K562 (cell line): ENCODE results near the gene ALPK1.

Experiments
- CTCF ChIP-seq, 3 experiments: IDR thresholded peaks in 2 of 3; conservative IDR thresholded peaks in 1 of 3; 2 replicates each; pipeline ENCODE4 v1.5.1; 2011 to 2012; ENCODE audit warnings: low read length in 3 of 3, mild to moderate bottlenecking in 3 of 3, control low read depth in 2 of 3, improper control_type of control experiment in 1 of 3, inconsistent platforms in 1 of 3, low read depth in 1 of 3, mixed read lengths in 1 of 3, moderate library complexity in 1 of 3; ENCODE audit not compliant: insufficient read depth in 2 of 3
- ETV5 ChIP-seq: sonication (generic); formaldehyde crosslinking; IDR thresholded peaks from 2 replicates; pipeline ENCODE4 v1.4.0; 2020; ENCODE audit warnings: low read depth, mild to moderate bottlenecking, missing genetic modification reagents
- ETV6 ChIP-seq, 3 experiments: fragments of 150-350 bp in 1 of 3; sonication (generic) in 1 of 3; formaldehyde crosslinking in 1 of 3; IDR thresholded peaks; 2 replicates each; pipeline versions ENCODE4 v1.6.1 to v1.8.0; 2014 to 2022; ENCODE audit warnings: borderline replicate concordance in 2 of 3, low read depth in 2 of 3, antibody characterized with exemption in 1 of 3, low read length in 1 of 3, mild to moderate bottlenecking in 1 of 3, missing genetic modification reagents in 1 of 3
- HOMEZ ChIP-seq: fragments of 250-450 bp; sonication (Bioruptor Pico); IDR thresholded peaks from 2 replicates; pipeline ENCODE4 v1.4.0; 2020; ENCODE audit warnings: mild to moderate bottlenecking, moderate library complexity
- PATZ1 ChIP-seq: fragments of 250-450 bp; sonication (Bioruptor Pico); IDR thresholded peaks from 2 replicates; pipeline ENCODE4 v1.5.0; 2020; ENCODE audit warnings: mild to moderate bottlenecking, borderline replicate concordance
- POLR2A ChIP-seq: fragments of 450-650 bp; conservative IDR thresholded peaks from 2 replicates; pipeline ENCODE4 v1.6.1; 2016
- SOX6 ChIP-seq: fragments of 450-650 bp; IDR thresholded peaks from 2 replicates; pipeline ENCODE4 v1.6.1; 2014; ENCODE audit warnings: mild to moderate bottlenecking

- TF ChIP-seq PATZ1 (CRISPR knock-in tag) (no peak), SOX6 (no peak), ETV5 (CRISPR knock-in tag) (no peak), POLR2A (no peak), HOMEZ (CRISPR knock-in tag) (no peak), ETV6 (IDR thresholded peaks at IDR 0.05; ENCODE audit: borderline replicate concordance in 1 of 2, low read depth in 2 of 2, low read length in 1 of 2) (no peak), ETV6 (CRISPR knock-in tag; IDR thresholded peaks at IDR 0.05; ENCODE audit: borderline replicate concordance) (no peak), CTCF (IDR thresholded peaks at IDR 0.05 in 2 of 3, conservative IDR thresholded peaks at IDR 0.05 in 1 of 3; ENCODE audit: insufficient read depth in 2 of 3, low read depth in 1 of 3, low read length in 3 of 3) (no peak)
Observed at GRCh38 chr4:112402098-112402497, 104.9 kb downstream of the ALPK1 start.
